Glomerular visceral epithelial cell (primary cell): ENCODE results near the gene KCNK7.
A peak's percentile ranks its signal among the peaks of the same experiment; 100 is the strongest.
"Not testable (repeated sequence)": the region's sequence is repeated elsewhere in the genome, so short reads cannot be mapped to it uniquely, and the experiment has no call there.

Experiments
- DNase-seq: peaks from one replicate; pipeline ENCODE4 v3.0.0-alpha.2; 2016; ENCODE audit errors: extremely low spot score

The KCNK7 gene

GRCh38 chr11:65595543-65596281, at the start of gene KCNK7:
TSS of gene KCNK7 (minus strand) at chr11:65595800. CDS start at chr11:65595772, 28 bp downstream.
- DNase-seq = no peak

- DNase-seq = no peak
Measured at GRCh38 chr11:65644837-65645236, 49.2 kb upstream of the KCNK7 start.

GRCh38 chr11:65643971-65644370, 48.4 kb upstream of the KCNK7 start:
- DNase-seq = peak; percentile 48

GRCh38 chr11:65642014-65642671, 46.5 kb upstream of the KCNK7 start:
- DNase-seq = no peak

- no peak for DNase-seq
Measured at GRCh38 chr11:65641297-65642013, 45.9 kb upstream of the KCNK7 start.

GRCh38 chr11:65640483-65641296, 45.1 kb upstream of the KCNK7 start:
- no peak for DNase-seq

GRCh38 chr11:65639623-65640482, 44.3 kb upstream of the KCNK7 start:
- no peak for DNase-seq

- not testable (repeated sequence) for DNase-seq
Measured at GRCh38 chr11:65639228-65639597, 43.6 kb upstream of the KCNK7 start.

GRCh38 chr11:65637794-65638419, 42.3 kb upstream of the KCNK7 start, which contains the start of gene SIPA1:
TSS of gene SIPA1 (plus strand) at chr11:65638101. CDS start at chr11:65640922, 2,821 bp downstream.
- peak; percentile 95 for DNase-seq

GRCh38 chr11:65637032-65637557, 41.5 kb upstream of the KCNK7 start:
- DNase-seq = no peak

- DNase-seq = no peak
Measured at GRCh38 chr11:65636108-65637031, 40.8 kb upstream of the KCNK7 start.

- DNase-seq = no peak
Measured at GRCh38 chr11:65634905-65635731, 39.5 kb upstream of the KCNK7 start.

- DNase-seq = no peak
Measured at GRCh38 chr11:65634440-65634839, 38.8 kb upstream of the KCNK7 start.

GRCh38 chr11:65634109-65634436, 38.5 kb upstream of the KCNK7 start:
- DNase-seq = no peak

- no peak for DNase-seq
Measured at GRCh38 chr11:65633390-65634108, 37.9 kb upstream of the KCNK7 start.

- no peak for DNase-seq
Measured at GRCh38 chr11:65630215-65630614, 34.6 kb upstream of the KCNK7 start.

GRCh38 chr11:65629579-65629978, 34.0 kb upstream of the KCNK7 start:
- no peak for DNase-seq

- DNase-seq = no peak
Measured at GRCh38 chr11:65627202-65627601, 31.6 kb upstream of the KCNK7 start.
